Activated T-cell treated with anti-CD3 and anti-CD28 coated beads, Interleukin-2, amount 50 U/mL, for 72 hours (primary cell): ENCODE results near the gene USP43. TPM values are rescaled to one million over a fixed set of nuclear protein-coding genes. Genes with fewer than 3 reads are reported as not detected.
"Not testable (repeated sequence)": the region's sequence is repeated elsewhere in the genome, so short reads cannot be mapped to it uniquely, and the experiment has no call there.

Experiments
- ATAC-seq, 2 donors: fragments of 150-1000 bp; cut with Tn5 transposase; replicated peaks in 1 of 2; 2 replicates each; pipeline ENCODE4 v1.10.0; 2021; ENCODE audit warnings: moderate library complexity in 2 of 2, mild to moderate bottlenecking in 1 of 2
- DNase-seq, 2 donors: peaks; one replicate each; pipeline ENCODE4 v3.0.0; 2021 to 2022; ENCODE audit warnings: mixed read lengths in 1 of 2
- H3K27ac Mint-ChIP-seq: one replicate; pipeline ENCODE4 v1.8.0; 2022; ENCODE audit warnings: mild to moderate bottlenecking, moderate library complexity, mixed read lengths
- H3K27me3 Mint-ChIP-seq: one replicate; pipeline ENCODE4 v1.8.0; 2022; ENCODE audit warnings: low read depth, mixed read lengths
- H3K36me3 Mint-ChIP-seq, 2 donors: one replicate each; pipeline ENCODE4 v1.8.0; 2022; ENCODE audit warnings: mixed read lengths in 2 of 2, mild to moderate bottlenecking in 1 of 2; ENCODE audit not compliant: insufficient read depth in 2 of 2
- H3K4me1 Mint-ChIP-seq: one replicate; pipeline ENCODE4 v1.8.0; 2022; ENCODE audit warnings: low read depth, mixed read lengths
- H3K4me3 Mint-ChIP-seq, 2 donors: one replicate each; pipeline ENCODE4 v1.8.0; 2022; ENCODE audit warnings: mild to moderate bottlenecking in 2 of 2, mixed read lengths in 2 of 2, moderate library complexity in 2 of 2
- H3K9me3 Mint-ChIP-seq, 2 donors: one replicate each; pipeline ENCODE4 v1.8.0; 2022; ENCODE audit warnings: mixed read lengths in 2 of 2
- total RNA-seq, 2 donors: library from RNA; stranded (reverse); gene quantifications; one replicate each; pipeline ENCODE4 v1.2.3, GENCODE V29; 2022

The USP43 gene
- total RNA-seq, result 1 to 10 TPM in 1 of 2 donors, under 1 TPM in 1; 0.50 to 1.6 TPM

- Mint-ChIP-seq H3K36me3 (no peaks in the 10 kb centered on the region), H3K27ac (peak within 1 kb of the TSS; percentile 1), H3K9me3 (no peaks in the 10 kb centered on the region), H3K4me1 (peaks cover 21% of the 10 kb centered on the region), H3K4me3 (peak within 1 kb of the TSS; percentile 84 to 88), H3K27me3 (peaks cover 67% of the 10 kb centered on the region)
- ATAC-seq (peak; percentile 67 to 70), DNase-seq (peak; percentile 30 to 39)
Observed at GRCh38 chr17:9644910-9645751, at the start of gene USP43. USP43 (plus strand) TSS chr17:9645517; CDS start chr17:9645633, 116 bp downstream.

DNA sequence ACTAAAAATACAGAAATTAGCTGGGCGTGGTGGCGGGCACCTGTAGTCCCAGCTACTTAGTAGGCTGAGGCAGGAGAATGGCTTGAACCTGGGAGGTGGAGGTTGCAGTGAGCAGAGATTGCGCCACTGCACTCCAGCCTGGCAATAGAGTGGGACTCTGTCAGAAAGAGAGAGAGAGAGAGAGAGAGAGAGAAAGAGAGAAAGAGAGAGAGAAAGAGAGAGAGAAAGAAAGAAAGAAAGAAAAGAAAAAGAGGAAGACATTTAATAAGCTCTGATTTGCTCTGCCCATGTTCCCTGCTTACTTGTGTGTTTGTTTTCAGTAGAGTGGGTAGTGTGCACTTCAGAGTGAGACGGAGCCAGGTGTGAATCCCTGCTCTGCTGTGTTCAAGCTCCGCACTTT, 47.7 kb upstream of the USP43 start:
- not testable (repeated sequence) for H3K4me1 Mint-ChIP-seq, H3K4me3 Mint-ChIP-seq, ATAC-seq, H3K27me3 Mint-ChIP-seq, H3K27ac Mint-ChIP-seq, DNase-seq, H3K9me3 Mint-ChIP-seq, H3K36me3 Mint-ChIP-seq

DNA sequence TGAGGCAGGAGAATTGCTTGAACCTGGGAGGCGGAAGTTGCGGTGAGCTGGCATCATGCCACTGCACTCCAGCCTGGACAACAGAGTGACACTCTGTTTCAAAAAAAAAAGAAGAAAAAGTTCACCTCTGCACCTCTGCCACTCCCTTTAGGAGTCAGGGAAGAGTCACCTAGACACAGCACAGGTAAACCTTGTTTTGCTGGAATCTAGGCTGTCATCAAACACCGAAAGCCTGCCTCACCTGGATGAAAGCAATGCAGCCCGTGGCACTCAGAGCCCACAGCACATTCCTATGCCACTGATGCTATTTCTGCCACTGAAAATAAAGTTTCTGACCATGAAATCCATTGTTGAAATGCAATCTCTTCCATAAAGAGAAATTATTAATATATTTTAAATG, 46.7 kb upstream of the USP43 start:
- H3K4me1 Mint-ChIP-seq, result no peaks in the 10 kb centered on the region
- ATAC-seq (no peak), DNase-seq (no peak)
- no peak overlapping the region for H3K27ac Mint-ChIP-seq
- no peaks in the 10 kb centered on the region for H3K9me3 Mint-ChIP-seq
- H3K4me3 Mint-ChIP-seq, result no peak overlapping the region
- H3K27me3 Mint-ChIP-seq, result peaks cover 9% of the 10 kb centered on the region
- no peaks in the 10 kb centered on the region for H3K36me3 Mint-ChIP-seq

- peaks cover 11% of the 10 kb centered on the region for H3K27me3 Mint-ChIP-seq
- not testable (repeated sequence) for ATAC-seq, DNase-seq, H3K4me3 Mint-ChIP-seq, H3K4me1 Mint-ChIP-seq, H3K36me3 Mint-ChIP-seq, H3K27ac Mint-ChIP-seq, H3K9me3 Mint-ChIP-seq
Observed at GRCh38 chr17:9604583-9604982, 40.7 kb upstream of the USP43 start.

DNA sequence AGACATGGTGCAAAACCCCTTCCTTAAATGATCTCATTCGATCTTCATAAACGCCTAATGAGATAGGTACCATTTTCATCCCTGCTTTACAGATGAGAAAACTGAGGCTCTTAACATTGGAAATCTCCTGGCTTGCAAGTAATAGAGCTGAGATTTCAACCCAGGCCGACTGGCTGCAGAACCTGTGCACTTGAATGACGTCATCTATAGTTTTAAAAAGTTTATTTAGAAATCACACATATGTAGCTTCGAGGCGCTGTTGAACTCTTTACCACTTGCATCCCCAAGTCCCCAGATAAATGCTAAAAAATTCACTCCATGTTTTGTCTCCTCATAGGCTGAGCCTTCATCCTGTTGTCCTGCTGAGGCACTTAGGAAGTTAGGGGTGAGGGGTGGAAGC, 38.9 kb upstream of the USP43 start:
- Mint-ChIP-seq H3K27me3 (peaks cover 11% of the 10 kb centered on the region), H3K27ac (no peak overlapping the region), H3K9me3 (peaks cover 0 to 1% of the 10 kb centered on the region in 2 donors), H3K4me1 (no peaks in the 10 kb centered on the region), H3K4me3 (no peak overlapping the region), H3K36me3 (no peaks in the 10 kb centered on the region)
- no peak for DNase-seq
- ATAC-seq, result no peak

DNA sequence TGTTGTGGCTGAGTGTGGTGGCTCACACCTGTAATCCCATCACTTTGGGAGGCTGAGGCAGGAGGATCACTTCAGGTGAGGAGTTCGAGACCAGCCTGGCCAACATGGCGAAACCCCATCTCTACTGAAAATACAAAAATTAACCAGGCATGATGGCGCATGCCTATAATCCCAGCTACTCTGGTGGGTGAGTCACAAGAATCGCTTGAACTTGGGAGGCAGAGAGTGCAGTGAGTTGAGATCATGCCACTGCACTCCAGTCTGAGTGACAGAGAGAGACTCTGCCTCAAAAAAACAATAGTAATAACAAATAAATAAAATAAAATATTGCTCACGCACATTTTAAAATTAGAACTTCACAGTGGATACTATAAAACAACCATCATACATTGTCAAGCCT, 38.3 kb upstream of the USP43 start:
- H3K4me1 Mint-ChIP-seq, H3K36me3 Mint-ChIP-seq, H3K9me3 Mint-ChIP-seq, DNase-seq, ATAC-seq, H3K27ac Mint-ChIP-seq, H3K4me3 Mint-ChIP-seq: not testable (repeated sequence)
- H3K27me3 Mint-ChIP-seq, result peaks cover 11% of the 10 kb centered on the region

- Mint-ChIP-seq H3K27me3 (no peaks in the 10 kb centered on the region), H3K4me1 (no peaks in the 10 kb centered on the region), H3K4me3 (no peak overlapping the region), H3K27ac (no peak overlapping the region), H3K9me3 (peaks cover 0 to 1% of the 10 kb centered on the region in 2 donors), H3K36me3 (no peaks in the 10 kb centered on the region)
- no peak for DNase-seq
- ATAC-seq, result no peak
Observed at GRCh38 chr17:9611557-9611956, 33.8 kb upstream of the USP43 start.

GRCh38 chr17:9612006-9612405, 33.3 kb upstream of the USP43 start:
- Mint-ChIP-seq H3K36me3 (no peaks in the 10 kb centered on the region), H3K4me1 (no peaks in the 10 kb centered on the region), H3K9me3 (peaks cover 0 to 1% of the 10 kb centered on the region in 2 donors), H3K4me3 (no peak overlapping the region), H3K27ac (no peak overlapping the region), H3K27me3 (no peaks in the 10 kb centered on the region)
- ATAC-seq (no peak), DNase-seq (no peak)

- Mint-ChIP-seq H3K4me3 (no peak overlapping the region), H3K27me3 (no peaks in the 10 kb centered on the region), H3K4me1 (no peaks in the 10 kb centered on the region), H3K36me3 (no peaks in the 10 kb centered on the region), H3K27ac (no peak overlapping the region), H3K9me3 (no peaks in the 10 kb centered on the region)
- ATAC-seq (no peak), DNase-seq (no peak)
Observed at GRCh38 chr17:9615486-9615885, 29.8 kb upstream of the USP43 start.

DNA sequence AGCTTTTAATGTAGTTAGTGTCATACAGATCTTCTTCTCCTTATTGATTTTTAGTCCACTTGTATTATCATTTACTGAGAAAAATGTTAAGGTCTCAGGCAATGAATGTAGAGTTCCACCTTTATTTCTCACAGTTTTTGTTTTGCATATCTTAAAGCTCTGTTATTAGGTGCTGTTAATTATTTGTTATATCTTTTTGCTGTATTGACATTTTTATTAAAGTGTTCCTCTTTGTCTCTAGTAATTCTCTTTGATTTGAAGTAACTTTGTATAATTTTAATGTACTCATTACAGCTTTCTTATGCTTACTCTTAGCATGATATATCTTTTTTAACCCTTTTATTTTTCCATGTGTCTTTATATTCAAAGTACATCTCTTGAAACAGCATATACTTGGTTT, 22.4 kb upstream of the USP43 start:
- no peak overlapping the region for H3K4me3 Mint-ChIP-seq
- H3K27me3 Mint-ChIP-seq, result no peaks in the 10 kb centered on the region
- H3K27ac Mint-ChIP-seq, result no peak overlapping the region
- peaks cover 0 to 7% of the 10 kb centered on the region in 2 donors for H3K36me3 Mint-ChIP-seq
- H3K4me1 Mint-ChIP-seq, result no peaks in the 10 kb centered on the region
- H3K9me3 Mint-ChIP-seq, result peaks cover 5 to 12% of the 10 kb centered on the region in 2 donors
- no peak for ATAC-seq
- no peak for DNase-seq

DNA sequence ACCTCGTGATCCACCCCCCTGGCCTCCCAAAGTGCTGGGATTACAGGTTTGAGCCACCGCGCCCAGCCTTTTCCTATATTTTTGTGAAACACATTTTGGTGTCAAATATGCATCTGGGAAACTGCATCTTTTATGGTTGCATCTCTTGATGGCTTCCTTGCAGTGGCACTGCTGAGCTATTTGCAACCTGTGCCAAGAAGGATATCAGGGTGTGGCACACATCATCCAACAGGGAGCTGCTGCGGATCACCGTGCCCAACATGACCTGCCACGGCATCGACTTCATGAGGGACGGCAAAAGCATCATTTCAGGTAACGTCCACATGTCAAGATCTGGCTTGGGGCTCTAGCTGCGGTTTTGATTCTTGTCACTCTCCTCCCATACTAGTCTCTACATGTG, 16.8 kb upstream of the USP43 start:
- no peak for ATAC-seq

GRCh38 chr17:9632741-9633140, 12.6 kb upstream of the USP43 start:
- Mint-ChIP-seq H3K4me1 (no peaks in the 10 kb centered on the region), H3K36me3 (no peaks in the 10 kb centered on the region), H3K9me3 (peaks cover 0 to 3% of the 10 kb centered on the region in 2 donors), H3K4me3 (no peak overlapping the region), H3K27ac (no peak overlapping the region), H3K27me3 (peaks cover 27% of the 10 kb centered on the region)
- ATAC-seq, result no peak
- no peak for DNase-seq

More for the DNA sequence above, 16.8 kb upstream of the USP43 start:
- Mint-ChIP-seq H3K4me1 (no peaks in the 10 kb centered on the region), H3K9me3 (peaks cover 8 to 11% of the 10 kb centered on the region in 2 donors), H3K36me3 (peaks cover 0 to 6% of the 10 kb centered on the region in 2 donors), H3K27me3 (peaks cover 15% of the 10 kb centered on the region), H3K4me3 (no peak overlapping the region), H3K27ac (no peak overlapping the region)
- no peak for DNase-seq

- Mint-ChIP-seq H3K27ac (no peak overlapping the region), H3K27me3 (peaks cover 18% of the 10 kb centered on the region), H3K36me3 (no peaks in the 10 kb centered on the region), H3K9me3 (no peaks in the 10 kb centered on the region), H3K4me3 (no peak overlapping the region), H3K4me1 (no peaks in the 10 kb centered on the region)
- no peak for DNase-seq
- ATAC-seq, result no peak
Observed at GRCh38 chr17:9635340-9635739, 10.0 kb upstream of the USP43 start.

DNA sequence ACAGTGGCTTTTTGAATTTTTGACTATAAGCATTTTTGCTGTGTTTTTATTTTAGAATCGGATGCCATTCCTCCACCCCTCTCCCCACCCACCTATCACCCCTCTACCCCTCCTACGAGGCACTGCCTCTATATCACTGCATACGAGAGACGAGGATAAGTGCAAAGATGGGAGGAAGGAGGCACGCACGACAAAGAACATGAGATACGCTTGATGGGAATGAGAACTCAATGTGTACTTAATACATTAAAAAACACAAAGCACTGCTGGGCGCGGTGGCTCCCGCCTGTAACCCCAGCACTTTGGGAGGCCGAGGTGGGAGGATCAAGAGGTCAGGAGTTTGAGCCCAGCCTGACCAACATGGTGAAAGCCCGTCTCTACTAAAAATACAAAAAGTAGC, 8.8 kb upstream of the USP43 start:
- DNase-seq (no peak), ATAC-seq (no peak)
- Mint-ChIP-seq H3K9me3 (no peaks in the 10 kb centered on the region), H3K27me3 (peaks cover 22% of the 10 kb centered on the region), H3K4me3 (no peak overlapping the region), H3K27ac (no peak overlapping the region), H3K4me1 (no peaks in the 10 kb centered on the region), H3K36me3 (no peaks in the 10 kb centered on the region)
